A673 (cell line): ENCODE measurements around the gene PRKCSH. TPM values are rescaled to one million over a fixed set of nuclear protein-coding genes. Genes with fewer than 3 reads are reported as not detected.
"Not testable (repeated sequence)": the region's sequence is repeated elsewhere in the genome, so short reads cannot be mapped to it uniquely, and the experiment has no call there.

Experiments
- BruUV-seq: library from RNA; stranded (reverse); fragments of 400-500 nt; replicated peaks from 2 replicates; lab custom pipeline; 2021; lab: Mats Ljungman, UMichigan
- CTCF ChIA-PET: fragments of 300-600 bp; sonication (Branson Sonifier 250); formaldehyde crosslinking; loops from one replicate; lab custom pipeline; 2022; ENCODE audit warnings: antibody characterized with exemption; lab: Charles Lee
- POLR2A ChIA-PET: fragments of 300-600 bp; sonication (Branson Sonifier 250); formaldehyde crosslinking; loops from one replicate; lab custom pipeline; 2022; ENCODE audit warnings: antibody characterized with exemption; ENCODE audit not compliant: low non-redundant PET; lab: Charles Lee
- DNase-seq: peaks from one replicate; pipeline ENCODE4 v3.0.0-alpha.2; 2015; ENCODE audit warnings: low spot score
- H3K27ac ChIP-seq: fragments of 200-600 bp; sonication (generic); 2 replicates; pipeline ENCODE4 v1.5.1; 2016; ENCODE audit warnings: mixed run types, low read depth, mild to moderate bottlenecking, mixed read lengths, antibody characterized with exemption, low read length; ENCODE audit not compliant: poor library complexity, severe bottlenecking
- H3K27me3 ChIP-seq: fragments of 200-600 bp; sonication (generic); replicated peaks from 2 replicates; pipeline ENCODE4 v1.6.1; 2017; ENCODE audit warnings: mixed run types, low read depth, mild to moderate bottlenecking, mixed read lengths, antibody characterized with exemption, low read length; ENCODE audit not compliant: insufficient read depth, poor library complexity
- H3K36me3 ChIP-seq: fragments of 200-600 bp; sonication (generic); 2 replicates; pipeline ENCODE4 v1.6.1; 2016; ENCODE audit warnings: mixed run types, mild to moderate bottlenecking, mixed read lengths, antibody characterized with exemption, low read length; ENCODE audit not compliant: insufficient read depth, poor library complexity, severe bottlenecking
- H3K4me1 ChIP-seq: fragments of 200-600 bp; sonication (generic); 2 replicates; pipeline ENCODE4 v1.6.1; 2017; ENCODE audit warnings: mixed run types, mild to moderate bottlenecking, mixed read lengths, antibody characterized with exemption, low read length; ENCODE audit not compliant: insufficient read depth, poor library complexity, severe bottlenecking
- H3K4me3 ChIP-seq: fragments of 200-600 bp; sonication (generic); 2 replicates; pipeline ENCODE4 v1.5.1; 2016; ENCODE audit warnings: low read depth, mixed run types, mild to moderate bottlenecking, mixed read lengths, low read length; ENCODE audit not compliant: poor library complexity, severe bottlenecking
- H3K9me3 ChIP-seq: fragments of 200-600 bp; sonication (generic); 2 replicates; pipeline ENCODE4 v1.6.1; 2016; ENCODE audit warnings: mixed run types, low read depth, mild to moderate bottlenecking, mixed read lengths, antibody characterized with exemption, low read length; ENCODE audit not compliant: poor library complexity, severe bottlenecking
- EZH2 ChIP-seq: fragments of 200-600 bp; sonication (generic); IDR thresholded peaks from 2 replicates; pipeline ENCODE4 v1.6.1; 2017; ENCODE audit warnings: borderline replicate concordance, low read depth, mild to moderate bottlenecking, mixed read lengths, antibody characterized with exemption, low read length; ENCODE audit not compliant: poor library complexity, severe bottlenecking
- intact Hi-C: fragments of 100-400 bp; cut with micrococcal nuclease; formaldehyde crosslinking; loops from one replicate; pipeline ENCODE4 v1.10.0; 2022; ENCODE audit not compliant: unreplicated experiment
- total RNA-seq: library from RNA; stranded (reverse); gene quantifications from 2 replicates; pipeline ENCODE4 v1.2.3, GENCODE V29; 2021
- TF ChIP-seq, protein P1 (sequence below): fragments of 300-800, 200-600 bp; sonication (generic); conservative IDR thresholded peaks from 2 replicates; pipeline ENCODE4 v1.5.1; 2017; ENCODE audit warnings: low read depth, mild to moderate bottlenecking, antibody characterized with exemption, low read length, moderate library complexity, mixed read lengths

Gene PRKCSH
- total RNA-seq, 1 experiment from 2014 or later = 468 TPM

DNA sequence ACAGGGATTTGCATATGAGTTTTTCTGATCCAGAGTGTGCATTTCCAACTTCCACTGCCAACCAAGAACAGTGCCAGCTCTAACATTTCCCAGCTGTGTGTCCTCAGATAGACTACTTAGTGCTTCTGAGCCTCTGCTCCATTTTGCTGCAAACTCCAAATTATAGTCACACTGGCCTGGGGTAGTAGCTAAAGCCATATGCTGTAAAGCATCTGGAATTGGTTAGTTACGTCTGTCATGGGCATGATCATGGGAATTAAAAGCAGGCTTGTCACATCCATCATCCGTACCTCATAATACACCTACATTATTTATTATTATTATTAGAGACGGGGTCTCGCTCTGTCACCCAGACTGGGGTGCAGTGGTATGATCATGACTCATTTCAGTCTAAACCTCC lies 38.3 kb downstream of the PRKCSH start:
- BruUV-seq = no TSS peak
- CTCF ChIA-PET = interaction anchor here (0.7 kb wide), 1 partner anchor 52 kb away, joined by 3 read pairs; no protein-coding TSS in a partner anchor

DNA sequence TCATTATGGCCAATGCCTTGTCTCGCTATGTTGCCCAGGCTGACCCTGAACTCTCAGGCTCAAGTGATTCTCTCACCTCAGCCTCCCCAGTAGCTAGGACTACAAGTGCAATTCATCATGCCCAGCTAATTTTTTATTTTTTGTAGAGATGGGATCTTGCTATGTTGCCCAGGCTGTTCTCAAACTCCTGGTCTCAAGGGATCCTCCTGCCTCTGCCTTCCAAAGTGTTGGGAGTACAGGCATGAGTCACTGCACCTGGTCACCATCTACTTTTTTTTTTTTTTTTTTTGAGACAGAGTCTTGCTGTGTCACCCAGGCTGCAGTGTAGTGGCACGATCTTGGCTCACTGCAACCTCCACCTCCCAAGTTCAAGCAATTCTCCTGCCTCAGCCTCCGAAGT lies 39.9 kb downstream of the PRKCSH start:
- H3K4me1 ChIP-seq = peaks cover 11% of the 10 kb centered on the region
- BruUV-seq, H3K27me3 ChIP-seq, H3K27ac ChIP-seq, DNase-seq, H3K9me3 ChIP-seq, CTCF ChIA-PET, POLR2A ChIA-PET, H3K4me3 ChIP-seq, intact Hi-C loops, H3K36me3 ChIP-seq: not testable (repeated sequence)

More for the DNA sequence above, 38.3 kb downstream of the PRKCSH start:
- Histone ChIP-seq H3K4me1 (no peaks in the 10 kb centered on the region), H3K4me3 (no peak overlapping the region), H3K27ac (no peak overlapping the region), H3K27me3 (no peaks in the 10 kb centered on the region), H3K36me3 (no peaks in the 10 kb centered on the region), H3K9me3 (no peaks in the 10 kb centered on the region)
- intact Hi-C loops = no loop called here
- no peak for DNase-seq
- TF ChIP-seq, protein P1, sequence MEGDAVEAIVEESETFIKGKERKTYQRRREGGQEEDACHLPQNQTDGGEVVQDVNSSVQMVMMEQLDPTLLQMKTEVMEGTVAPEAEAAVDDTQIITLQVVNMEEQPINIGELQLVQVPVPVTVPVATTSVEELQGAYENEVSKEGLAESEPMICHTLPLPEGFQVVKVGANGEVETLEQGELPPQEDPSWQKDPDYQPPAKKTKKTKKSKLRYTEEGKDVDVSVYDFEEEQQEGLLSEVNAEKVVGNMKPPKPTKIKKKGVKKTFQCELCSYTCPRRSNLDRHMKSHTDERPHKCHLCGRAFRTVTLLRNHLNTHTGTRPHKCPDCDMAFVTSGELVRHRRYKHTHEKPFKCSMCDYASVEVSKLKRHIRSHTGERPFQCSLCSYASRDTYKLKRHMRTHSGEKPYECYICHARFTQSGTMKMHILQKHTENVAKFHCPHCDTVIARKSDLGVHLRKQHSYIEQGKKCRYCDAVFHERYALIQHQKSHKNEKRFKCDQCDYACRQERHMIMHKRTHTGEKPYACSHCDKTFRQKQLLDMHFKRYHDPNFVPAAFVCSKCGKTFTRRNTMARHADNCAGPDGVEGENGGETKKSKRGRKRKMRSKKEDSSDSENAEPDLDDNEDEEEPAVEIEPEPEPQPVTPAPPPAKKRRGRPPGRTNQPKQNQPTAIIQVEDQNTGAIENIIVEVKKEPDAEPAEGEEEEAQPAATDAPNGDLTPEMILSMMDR = no peak
- no peak for TF ChIP-seq EZH2
- POLR2A ChIA-PET = no interaction called here

DNA sequence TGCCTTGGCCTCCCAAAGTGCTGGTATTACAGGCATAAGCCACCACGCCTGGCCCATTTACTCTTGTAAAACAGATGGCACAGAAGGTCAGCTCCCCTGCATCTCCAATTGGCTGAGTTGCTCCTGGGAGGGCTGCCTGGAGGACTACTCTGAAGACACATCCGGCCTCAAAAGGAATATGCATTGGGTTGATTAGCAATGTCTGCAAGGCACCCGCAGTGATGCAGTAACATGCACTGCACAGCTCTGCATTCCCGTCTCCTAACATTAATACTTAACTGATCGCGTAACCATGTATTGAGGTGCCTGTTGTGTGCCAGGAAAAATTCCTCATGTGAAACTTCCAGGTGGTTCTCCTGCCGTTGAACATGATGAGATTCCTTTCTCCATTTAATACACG lies 40.4 kb downstream of the PRKCSH start:
- H3K27me3 ChIP-seq = peaks cover 12% of the 10 kb centered on the region
- no peak for DNase-seq
- H3K27ac ChIP-seq = no peak overlapping the region
- no TSS peak for BruUV-seq
- intact Hi-C loops = no loop called here
- no peak for TF ChIP-seq EZH2
- TF ChIP-seq, protein P1 = no peak
- ChIA-PET POLR2A (no interaction called here), CTCF (no interaction called here)
- H3K36me3 ChIP-seq = no peaks in the 10 kb centered on the region
- peaks cover 11% of the 10 kb centered on the region for H3K4me1 ChIP-seq
- no peaks in the 10 kb centered on the region for H3K9me3 ChIP-seq
- H3K4me3 ChIP-seq = no peak overlapping the region
